Hematopoietic multipotent progenitor cell (in vitro differentiated cells): ENCODE results near the gene TOP3B. TPM values are rescaled to one million over a fixed set of nuclear protein-coding genes. Genes with fewer than 3 reads are reported as not detected.

Experiments used
- DNase-seq, 3 donors: peaks; one replicate each; pipeline ENCODE4 v3.0.0-alpha.2; 2011 to 2015; ENCODE audit warnings: low read depth in 2 of 3, low spot score in 2 of 3
- total RNA-seq: library from RNA; depleted of rRNA; stranded (reverse); fragments of >200 nt; gene quantifications from one replicate; pipeline ENCODE4 v1.2.3, GENCODE V29; 2012

The TOP3B gene
- total RNA-seq, 1 donor: 39.0 TPM

DNA sequence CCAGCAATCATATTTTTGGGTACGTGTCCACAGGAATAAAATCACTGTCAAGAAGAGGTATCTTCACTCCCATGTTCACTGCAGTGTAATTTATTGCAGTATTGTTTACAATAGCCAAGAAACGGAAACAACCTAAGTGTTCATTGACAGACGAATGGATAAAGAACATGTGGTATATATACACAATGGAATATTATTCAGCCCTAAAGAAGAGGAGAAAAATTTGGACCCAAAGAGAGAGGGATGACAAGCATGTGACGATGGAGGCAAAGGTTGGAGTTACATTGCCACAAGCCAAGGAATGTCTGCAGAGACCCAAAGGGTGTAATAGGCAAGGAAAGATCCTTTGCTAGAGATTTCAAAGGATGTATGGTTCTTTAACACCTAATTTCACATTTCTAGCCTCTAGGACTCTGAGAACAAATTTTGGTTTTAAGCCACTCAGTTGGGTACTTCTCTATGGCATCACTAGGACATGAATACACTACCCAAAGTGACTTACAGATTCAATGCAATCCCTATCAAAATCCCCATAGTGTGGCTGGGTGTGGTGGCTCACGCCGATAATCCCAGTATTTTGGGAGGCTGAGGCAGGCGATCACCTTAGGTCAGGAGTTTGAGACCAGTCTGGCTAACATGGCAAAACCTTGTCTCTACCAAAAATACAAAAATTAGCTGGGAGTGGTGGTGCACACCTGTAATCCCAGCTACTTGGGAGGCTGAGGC is 31.1 kb upstream of the TOP3B start:
- DNase-seq: no peak

DNA sequence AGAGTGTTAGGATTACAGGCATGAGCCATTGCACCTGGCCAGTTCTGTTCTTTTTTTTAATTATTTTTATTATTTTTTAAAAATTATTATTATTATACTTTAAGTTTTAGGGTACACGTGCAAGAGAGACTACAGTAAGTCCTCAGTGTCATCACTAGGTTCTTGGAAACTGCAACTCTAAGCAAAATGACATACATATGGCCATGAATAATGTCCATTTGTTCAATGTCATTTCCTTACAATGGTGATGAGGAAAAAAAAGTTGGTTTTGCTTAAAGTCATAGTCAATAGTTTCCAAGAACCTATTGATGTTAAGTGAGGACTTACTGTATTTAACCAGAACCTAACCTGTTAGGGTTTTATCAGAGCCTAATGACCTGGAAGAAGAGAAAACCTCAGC is 29.4 kb upstream of the TOP3B start:
- no peak for DNase-seq

DNA sequence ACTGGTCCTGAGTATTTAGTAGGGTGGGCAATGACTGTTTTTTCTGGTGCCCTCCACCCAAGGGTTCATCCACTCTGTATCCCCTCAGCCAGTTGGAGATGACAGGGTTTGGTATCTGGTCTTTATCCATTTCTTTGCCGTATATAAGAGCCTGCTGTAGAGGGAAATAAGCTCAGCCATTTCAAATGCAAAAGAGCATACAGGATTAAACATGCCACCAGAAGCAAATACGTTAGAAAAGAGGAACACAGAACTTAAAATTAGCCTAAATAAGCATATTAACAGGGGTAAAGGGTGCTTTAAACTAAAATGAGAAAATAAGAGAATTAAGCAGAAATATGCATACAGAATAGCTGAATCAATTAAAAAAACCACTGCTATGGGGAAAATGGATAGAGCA is 27.8 kb upstream of the TOP3B start:
- DNase-seq: no peak

DNA sequence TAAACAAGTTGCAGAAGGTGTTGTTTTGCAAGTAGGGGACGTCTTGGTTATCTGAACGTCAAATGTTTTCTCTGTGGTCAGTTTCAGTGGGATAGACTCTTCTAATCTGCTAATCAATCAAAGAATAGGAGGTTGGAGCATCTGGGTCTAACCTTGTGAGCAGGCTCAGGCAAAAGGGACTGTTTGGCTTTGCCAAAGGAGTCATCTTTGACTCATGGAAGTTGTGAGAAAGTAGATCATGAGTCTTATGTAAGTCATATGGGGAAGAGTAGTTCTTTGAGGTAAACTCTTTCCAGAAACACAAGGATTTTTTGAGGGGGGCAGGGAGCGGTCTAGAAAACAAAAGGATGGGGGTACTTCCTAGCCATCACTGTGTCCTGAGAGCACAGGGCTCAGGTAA is 27.1 kb upstream of the TOP3B start:
- DNase-seq: no peak

DNA sequence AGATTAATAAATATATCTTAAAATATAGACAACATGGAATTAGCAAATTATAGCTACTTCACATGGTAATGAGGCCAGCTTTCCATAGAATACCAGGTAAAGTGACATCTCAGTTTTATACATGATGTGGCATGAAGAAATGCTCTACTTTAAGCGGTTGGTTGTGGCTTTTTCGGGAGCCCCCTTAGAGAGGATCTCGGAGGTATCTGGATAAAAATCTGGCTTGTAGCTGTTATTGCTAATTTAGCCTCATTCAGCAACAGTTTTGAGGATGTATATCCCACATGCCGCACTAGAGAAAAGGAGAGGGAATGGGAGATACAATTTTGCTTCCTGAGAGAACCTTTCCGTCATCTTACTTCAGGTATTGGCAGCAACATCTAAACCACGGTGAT is 24.0 kb upstream of the TOP3B start:
- no peak for DNase-seq

DNA sequence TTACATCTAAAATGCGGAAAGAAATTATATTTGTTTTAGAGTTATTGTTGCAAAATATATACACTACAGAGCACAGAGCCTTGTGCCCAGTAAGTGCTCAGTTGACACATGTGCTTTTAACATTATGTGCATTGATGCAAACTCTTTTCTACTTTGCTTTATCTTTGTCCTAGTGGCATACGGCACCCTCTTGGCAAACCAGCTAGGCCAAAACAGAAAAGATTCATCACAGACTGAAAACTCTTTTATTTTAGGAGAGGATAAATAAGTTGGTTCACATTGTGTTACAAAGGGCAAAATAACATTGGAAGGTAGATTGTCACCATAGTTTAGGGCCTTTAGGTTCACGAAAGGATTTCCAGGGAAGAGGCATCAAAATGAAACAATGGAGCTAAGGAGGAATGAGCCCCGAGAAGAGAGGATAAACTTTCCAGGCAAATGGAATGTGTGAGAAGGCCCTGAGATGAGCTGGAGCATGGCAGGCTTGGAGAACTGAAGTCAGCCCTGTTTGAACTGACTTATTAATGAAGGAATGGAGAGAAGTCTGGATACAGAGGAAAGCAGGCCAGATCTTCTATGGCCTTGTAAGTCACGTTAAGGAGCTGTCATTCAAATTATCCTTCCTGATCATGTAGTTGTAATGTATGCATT is 23.5 kb upstream of the TOP3B start:
- DNase-seq: no peak

DNA sequence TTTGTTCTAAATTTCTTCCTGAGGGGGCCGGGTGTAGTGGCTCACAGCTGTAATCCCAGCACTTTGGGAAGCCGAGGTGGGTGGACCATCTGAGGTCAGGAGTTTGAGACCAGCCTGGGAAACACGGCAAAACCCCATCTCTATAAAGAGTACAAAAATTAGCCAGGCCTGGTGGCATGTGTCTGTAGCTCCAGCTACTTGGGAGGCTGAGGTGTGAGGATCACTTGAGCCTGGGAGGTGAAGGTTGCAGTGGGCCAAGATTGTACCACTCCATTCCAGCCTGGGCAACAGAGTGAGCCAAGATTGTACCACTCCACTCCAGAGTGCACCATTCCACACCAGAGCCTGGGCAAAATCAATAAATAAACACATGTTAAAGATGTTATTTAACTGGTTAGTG is 20.6 kb upstream of the TOP3B start:
- no peak for DNase-seq

DNA sequence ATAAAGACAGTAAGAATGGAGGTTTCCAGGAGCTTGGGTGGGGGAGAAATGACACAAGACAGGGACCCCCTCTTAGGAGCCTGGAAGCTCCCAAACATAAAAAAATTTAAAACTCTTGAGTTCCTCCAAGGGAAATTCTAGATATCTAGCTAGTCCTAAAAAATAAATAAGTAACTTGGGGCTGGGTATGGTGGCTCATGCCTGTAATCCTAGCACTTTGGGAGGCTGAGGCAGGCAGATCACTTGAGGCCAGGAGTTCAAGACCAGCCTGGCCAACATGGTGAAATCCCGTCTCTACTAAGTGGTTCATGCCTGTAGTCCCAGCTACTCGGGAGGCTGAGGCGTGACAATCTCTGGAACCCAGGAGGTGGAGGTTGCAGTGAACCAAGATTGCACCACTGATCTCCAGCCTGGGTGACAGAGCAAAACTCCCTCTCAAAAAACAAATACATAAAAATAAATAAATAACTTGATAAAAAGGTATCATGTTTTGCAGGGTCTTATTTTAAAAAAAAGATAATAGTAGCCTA is 20.0 kb upstream of the TOP3B start:
- no peak for DNase-seq

DNA sequence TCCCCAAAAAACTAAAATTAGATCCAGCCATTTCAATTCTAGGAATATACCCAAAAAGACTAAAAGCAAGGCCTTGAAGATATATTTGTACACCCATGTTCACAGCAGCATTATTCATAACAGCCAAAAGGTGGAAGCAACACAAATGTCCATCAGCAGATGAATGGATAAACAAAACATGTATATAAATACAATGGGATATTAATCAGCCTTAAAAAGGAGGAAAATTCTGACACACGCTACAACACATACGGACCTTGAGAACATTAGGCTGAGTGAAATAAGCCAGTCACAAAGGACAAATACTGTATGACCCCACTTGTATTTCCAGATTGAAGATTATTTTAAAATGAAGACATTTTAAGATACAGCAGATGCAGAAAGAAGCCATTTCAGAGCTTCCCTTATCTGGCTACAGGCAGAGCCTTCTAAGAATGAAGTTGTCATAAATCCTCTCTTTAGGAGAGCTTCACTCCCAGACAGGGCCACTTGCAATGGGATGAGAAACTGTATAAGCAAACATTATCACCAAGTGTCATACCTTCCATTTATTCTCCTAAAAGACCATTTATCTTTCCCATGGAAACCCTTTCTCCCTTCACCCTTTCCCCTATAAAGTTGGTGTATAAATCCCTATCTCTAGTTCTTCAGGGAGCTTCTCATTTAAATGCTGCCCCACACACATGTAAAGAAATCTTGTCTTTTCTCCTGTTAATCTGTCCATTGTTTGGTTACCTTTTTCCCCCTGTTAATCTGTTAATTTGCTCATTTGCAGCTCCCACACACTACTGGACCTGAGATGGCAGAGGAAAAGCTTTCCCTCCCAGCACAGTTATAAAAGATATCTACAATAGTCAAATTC is 19.3 kb upstream of the TOP3B start:
- no peak for DNase-seq

DNA sequence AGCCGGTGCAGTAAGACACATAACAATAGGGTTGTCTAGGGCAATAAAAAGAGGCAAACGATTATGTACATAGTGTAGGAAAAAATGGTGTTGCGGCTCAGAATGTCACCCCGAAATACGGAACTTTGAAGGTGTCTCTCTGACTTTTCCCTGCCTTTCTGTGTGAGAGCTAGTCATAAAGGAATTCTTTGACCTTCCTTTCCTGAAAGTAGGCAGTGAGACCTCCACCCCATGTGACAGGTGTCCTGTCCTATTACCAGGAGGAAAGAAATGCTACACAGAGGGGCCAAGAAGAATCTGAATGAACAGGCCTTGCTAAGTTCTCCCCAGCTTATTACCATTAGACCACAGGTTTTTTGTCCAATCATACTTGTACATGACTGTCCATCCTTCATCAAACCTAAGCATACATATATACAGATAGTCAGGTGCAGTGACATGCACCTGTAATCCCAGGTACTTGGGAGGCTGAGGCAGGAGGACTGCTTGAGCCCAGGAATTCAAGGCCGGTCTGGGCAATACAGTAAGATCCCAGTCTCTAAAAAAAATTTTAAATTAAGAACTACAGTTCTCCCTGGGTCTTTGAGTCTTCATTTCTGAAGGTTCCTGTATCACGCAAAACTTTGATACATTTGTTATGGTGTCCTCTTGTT is 16.1 kb upstream of the TOP3B start:
- no peak for DNase-seq

DNA sequence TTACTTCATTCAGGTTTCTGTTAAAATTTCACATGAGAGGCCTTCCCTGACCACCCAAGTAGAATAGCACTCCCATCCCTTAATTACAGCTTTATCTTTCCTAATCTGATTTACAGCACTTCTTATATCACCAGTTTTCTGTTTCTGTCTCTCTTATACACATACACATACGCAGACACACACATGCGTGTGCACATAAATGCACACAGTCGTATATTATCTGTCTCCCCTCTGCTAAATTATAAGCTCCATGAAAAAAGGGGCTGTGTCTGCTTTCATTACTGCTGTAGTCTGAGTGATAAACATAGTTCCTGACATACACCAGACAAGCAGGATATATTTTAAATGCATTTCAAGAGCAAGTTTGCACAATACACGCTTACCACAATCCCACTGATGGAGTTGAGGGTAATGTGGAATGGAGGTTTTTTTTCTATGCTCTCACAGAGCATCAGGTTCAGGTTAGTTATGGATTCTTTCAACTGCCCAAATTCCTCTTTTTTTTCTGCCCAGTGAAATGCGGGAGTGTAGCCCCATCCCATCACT is 13.7 kb upstream of the TOP3B start:
- DNase-seq: no peak

DNA sequence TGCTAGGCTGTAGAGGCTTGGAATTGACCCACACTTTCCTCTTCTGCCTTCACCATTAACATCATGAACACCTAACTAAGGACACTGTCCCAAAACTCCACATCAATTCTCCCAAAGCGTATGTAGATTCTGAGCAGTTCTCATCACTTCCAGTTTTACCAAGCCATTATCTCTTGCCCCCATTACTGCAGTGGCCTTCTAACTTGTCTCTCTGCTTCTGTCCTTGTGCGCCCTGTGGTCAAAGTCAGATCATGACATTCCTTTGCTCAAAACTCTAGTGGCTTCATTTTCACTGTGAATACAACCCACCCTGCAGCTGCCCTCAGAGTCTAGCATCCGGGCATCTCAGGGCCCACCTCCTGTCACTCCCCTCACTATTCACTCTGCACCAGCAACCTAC is 13.1 kb upstream of the TOP3B start:
- no peak for DNase-seq

DNA sequence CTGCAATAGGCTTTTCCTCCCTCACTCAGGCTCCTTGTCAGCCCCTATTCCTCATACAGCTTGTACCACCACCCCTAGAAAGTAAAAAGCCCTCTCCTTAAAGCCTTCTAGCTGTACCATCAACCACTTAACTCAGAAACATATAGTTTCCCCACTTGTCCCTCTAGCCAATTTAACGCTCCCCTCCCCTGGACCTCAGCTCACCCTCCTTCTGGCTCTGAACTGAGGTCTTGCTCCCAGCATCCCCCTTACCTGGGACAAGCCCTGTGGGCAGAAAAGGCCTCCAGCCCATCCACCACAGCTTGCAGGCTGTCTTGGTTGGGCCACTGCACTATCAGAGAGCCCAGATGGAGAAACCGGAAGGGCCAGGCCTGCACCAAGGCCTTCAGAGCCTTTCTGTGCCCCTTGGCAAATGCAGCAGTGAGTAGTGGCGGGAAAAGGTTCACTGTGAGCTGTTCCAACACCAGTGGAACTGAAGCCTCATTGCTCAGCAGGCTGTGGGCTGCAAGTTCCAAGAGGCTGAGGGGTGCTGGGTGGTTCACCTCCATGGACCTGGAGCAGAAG is 12.4 kb upstream of the TOP3B start:
- DNase-seq: no peak

DNA sequence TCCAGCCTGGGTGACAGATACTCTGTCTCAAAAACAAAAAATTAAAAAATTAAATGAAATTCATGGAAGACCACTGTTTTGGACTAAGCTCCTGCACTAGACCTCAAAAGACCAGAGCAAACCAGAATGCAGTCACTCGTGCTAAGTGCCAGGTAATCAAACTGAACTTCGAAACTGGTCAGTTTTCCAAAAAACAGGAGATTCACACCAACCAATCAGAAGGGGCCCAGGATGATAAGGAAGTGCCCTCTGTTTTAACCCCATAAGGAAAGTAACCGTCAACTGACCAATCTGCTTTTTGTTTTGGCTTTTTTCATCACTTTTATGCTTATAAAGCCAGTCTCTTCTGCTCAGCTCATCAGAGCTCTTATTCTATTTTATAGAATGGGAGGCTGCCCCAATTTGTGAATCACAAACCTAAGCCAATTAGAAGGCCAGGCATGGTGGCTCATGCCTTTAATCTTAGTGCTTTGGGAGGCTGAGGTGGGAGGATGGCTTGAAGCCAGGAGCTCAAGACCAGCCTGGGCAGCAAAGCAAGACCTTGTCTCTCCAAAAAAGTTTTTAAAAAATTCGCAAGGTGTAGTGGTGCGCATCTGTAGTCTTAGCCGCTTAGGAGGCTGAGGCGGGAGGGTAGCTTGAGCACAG is 10.1 kb upstream of the TOP3B start:
- DNase-seq: no peak

DNA sequence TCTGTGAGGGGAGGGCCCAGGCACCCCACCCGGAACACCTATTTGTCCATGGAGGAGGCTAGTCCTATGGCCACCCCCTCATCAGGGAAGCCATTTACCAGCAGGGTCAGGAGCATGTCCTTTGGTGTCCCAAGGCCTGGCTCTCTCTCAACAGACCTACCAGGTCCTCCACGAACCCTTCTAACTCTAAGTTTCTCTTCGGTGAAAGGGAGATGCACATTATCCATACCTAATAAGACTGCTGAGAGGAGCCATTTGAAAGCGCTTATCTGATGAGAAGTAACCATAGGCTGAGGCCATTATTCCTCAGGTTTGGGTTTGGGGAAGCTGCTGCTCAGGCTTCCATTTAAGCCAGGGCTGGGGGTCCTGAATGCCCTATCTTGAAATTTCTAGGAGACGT is 9.2 kb upstream of the TOP3B start:
- DNase-seq: no peak

DNA sequence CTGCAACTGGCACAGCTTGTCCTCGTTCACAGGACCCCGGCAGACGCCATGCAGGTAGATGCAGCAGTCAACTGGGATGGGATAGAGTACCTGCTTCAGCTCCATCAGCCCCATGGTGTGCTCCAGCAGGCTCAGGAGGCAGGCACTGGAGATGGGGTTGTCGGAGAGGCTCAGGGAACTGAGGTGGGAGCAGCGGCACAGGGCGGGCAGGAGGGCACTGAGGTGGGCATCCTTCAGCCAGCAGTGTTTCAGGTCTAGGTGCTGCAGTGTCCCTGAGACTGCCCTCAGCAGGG is 8.7 kb upstream of the TOP3B start:
- no peak for DNase-seq

DNA sequence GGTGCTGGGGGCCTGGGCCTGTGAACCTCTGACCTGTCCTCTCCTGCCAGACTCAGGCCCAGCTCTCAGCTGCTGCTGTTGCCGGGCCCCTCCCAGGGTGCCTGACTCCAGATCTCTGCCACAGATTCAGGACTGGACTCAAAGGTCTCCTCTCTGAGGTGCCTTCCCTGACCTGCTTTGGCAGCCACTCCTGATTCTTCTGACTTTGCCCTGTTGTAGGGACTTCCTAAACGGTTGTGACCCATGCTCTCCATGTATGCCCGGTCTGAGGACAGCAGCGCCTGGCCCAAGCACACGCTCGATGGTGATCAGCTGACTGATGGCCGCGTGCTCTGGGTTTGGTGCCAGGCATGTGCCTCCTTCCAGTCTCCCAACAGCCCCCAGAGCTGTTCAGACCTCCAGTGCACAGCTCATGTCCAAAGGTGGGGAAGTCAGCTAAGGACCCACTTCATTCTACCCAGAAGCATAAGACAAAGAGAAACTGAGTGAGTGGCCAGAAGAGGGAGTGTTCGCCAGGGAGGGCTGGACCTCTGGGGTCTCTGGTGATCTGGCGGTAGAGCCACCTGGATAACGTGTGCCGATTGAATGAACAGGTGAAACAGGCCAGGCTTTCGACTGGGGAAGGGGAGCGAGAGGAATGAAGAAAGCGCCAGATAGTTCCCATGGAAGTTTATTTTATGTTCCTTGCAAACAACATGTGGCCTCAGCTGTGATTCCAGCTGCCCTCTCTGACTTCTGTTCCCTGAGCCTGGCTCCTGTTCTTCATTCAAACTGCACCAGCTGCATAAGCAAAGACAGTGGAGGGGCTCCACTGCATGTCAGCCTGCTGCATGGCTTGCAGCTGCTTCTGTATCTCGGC is 8.1 kb upstream of the TOP3B start:
- no peak for DNase-seq

DNA sequence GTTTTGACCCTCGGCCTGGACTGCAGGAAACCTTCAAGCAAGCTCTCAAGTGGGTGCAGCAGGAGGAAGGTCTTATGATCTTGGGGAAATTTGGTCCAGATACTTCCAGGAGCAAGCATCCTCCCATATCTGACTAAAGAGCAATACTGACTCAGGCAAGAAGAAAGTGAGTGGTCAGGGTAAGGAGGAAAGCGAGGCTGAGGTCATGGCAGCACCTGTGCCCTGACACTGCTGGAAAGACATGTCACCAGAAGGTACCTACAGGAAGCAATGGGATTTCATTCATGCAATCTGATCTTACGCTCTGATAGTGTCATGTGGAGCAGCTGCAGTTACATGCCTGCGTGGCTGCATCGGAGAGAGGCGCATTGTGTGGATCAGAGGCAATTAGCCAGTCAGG is 6.5 kb upstream of the TOP3B start:
- DNase-seq: no peak

DNA sequence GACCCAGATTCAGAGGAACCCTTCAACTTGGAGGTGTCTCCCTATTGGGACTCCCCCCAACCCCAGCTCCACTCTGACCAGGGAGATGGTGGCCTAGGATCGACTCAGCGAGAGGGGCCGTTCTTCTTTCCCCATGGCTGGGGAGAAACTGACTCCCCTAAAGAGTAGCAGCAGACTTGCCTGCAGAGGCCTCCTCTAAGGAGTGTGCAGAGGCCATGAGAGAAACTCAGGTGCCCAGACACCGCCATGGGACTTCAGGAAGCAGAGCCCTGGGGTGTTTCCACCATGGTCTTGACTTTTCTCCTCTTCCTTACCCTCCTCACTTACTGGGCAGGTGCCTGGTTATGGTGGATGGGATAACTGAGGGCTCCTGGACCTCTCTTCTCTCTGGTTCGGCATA is 2.6 kb upstream of the TOP3B start:
- no peak for DNase-seq
